Hypothalamus (tissue), 51 donors: ENCODE measurements around the gene SLC11A2.
"Not testable (repeated sequence)": the region's sequence is repeated elsewhere in the genome, so short reads cannot be mapped to it uniquely, and the experiment has no call there.

Experiments used
- DNase-seq, 51 donors: peaks; one replicate each; lab custom pipeline; 2025; lab: John Stamatoyannopoulos, UW

SLC11A2 gene

DNA sequence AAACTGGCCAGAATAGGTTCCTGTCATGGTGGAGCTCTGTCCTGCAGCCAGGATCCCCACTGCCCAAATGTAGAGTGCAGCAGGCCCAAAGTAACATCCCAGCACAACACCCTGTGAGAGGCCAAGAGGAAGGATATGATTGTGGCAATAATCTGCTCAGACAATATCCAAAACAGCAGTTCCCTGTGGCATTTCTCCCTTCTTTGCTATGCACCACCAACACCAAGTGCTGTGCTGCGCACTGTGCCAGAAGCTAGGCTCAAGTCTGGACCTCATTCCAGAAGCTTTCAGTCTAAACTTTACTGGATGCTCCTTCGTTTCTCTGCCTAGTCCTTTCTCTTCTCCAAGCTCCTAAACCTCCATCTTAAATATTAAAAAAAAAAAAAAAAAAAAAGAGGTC lies 33.4 kb downstream of the SLC11A2 start:
- DNase-seq = peak in 19 of 51 donors; percentile 1 to 42 (median 18)

DNA sequence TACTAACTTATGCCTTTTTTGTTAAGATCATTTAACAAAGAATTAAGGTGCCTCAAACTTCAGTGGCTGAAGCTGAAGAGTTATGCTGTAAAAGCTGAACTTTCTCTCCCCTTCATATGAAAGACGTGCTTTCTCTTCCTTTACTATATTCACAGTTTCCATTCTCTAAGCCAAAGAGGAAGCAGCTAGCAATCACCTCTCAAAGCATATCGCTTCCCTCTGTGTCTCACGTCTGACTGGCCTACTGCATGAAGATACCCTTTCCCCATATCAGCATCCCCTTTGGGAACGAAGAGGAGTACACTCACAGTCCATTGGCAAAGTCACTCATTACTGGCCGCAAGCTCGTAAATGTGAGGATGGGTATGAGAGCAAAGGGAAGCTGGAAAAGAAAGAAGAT lies 34.9 kb downstream of the SLC11A2 start:
- DNase-seq = no peak

DNA sequence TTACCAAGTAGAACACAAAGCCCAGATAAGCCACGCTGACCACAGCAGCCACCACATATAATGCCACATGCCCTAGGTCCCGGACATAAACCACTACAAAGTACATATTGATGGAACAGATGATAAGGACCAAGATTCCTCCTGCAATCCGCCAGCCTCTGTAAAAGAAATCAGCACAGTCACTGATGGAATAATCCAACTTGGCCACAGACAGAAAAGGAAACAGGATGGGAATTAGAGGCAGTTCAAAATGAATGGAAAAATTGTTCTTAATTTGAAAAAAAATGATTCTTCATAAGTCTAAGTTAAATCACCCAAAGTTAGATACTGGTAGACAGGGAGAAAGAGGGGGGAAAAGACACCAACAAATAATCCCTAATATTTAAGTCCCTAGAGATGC lies 35.4 kb downstream of the SLC11A2 start:
- DNase-seq = no peak

DNA sequence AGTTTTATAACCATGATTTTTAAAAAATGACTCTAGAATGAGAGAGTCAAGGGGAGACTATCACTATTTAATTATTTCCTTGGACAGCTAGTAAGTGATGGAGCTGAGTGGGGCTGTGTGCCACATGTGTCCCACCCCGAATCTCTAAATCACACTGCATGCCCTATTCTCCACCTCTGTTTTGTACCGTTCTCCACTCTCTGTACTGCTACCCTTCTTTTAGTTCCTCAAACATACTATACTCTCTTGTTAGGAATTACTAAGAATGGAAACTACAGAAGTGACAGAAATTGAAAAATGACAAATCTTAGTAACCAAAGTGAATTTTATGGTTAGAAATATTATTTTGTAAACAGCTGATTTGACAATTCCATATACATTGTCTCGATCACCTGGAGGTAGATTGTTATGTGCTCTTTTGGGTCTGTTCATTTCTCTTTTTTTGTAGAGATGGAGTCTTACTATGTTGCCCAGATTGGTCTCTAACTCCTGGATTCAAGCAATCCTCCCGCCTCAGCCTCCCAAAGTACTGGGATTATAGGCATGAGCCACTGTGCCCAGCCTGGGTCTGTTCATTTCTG lies 35.9 kb downstream of the SLC11A2 start:
- no peak for DNase-seq

DNA sequence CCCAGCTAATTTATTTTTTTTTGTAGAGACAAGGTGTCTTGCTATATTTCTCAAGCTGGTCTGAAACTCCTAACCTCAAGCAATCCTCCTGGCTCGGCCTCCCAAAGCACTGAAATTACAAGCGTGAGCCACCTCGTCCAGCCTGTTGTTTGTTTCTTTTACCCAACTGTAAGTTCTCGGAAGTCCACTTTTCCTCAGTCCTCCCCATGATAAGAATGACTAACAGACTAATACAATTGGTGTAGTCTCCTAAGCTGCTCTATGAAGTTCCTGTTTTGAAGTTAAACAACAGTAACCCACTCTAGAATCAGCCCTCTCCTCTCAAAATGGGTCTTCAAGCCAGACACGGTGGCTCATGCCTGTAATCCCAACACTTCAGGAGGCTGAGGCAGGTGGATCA lies 37.3 kb downstream of the SLC11A2 start:
- no peak for DNase-seq

DNA sequence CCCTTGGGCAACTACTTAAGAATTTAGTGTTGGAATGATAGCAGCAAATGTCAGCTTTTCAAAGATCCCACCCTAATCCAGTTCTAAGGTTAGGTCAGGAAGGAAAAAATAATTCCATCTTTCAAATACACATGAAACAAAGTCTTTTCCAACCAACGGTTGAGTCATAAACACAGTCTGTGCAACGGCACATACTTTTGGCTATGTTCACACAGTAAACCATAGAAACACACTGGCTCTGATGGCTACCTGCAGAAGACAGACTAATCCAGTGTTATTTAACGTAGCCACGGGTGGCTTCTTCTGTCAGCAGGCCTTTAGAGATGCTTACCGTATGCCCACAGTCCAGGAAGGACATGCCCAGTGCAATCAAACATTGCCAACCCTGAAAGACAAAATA lies 38.1 kb downstream of the SLC11A2 start:
- DNase-seq = no peak

DNA sequence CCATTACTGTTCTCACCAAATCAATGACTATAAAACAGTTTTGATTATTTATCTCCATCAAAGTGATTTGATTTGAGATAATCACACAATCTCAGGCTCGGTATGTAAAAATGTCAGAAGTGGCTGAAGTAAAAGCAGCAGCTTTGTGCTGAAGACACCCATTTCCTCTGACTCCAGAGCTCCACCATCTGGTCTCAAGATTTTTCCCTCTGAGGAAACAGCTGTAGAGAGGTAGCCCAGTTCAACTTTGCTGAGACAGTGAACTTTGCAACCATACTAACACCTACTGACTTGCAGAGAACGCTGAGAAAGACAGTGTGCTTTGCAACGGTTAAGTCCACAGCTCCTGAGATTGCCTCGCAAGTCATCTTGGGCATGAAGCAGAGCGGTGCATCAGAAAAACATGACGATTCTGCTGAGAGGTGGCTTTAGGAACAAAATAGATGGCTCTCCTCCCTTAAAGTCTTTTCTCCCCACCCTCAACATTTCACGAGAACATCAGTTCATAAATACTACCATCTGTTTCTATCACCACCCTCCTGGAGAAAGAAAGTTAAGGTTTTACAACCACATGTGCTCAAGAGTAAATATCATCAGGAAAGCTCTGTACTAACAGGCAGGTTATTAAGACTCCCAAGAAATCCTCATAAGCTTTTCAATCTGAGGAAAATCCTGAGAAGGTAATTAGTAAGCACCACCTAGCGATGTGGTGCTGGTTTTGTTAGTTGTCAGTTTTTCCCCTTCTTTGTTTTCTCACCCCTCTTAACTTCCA lies 39.0 kb downstream of the SLC11A2 start:
- peak in 22 of 51 donors; percentile 3 to 70 (median 28) for DNase-seq

DNA sequence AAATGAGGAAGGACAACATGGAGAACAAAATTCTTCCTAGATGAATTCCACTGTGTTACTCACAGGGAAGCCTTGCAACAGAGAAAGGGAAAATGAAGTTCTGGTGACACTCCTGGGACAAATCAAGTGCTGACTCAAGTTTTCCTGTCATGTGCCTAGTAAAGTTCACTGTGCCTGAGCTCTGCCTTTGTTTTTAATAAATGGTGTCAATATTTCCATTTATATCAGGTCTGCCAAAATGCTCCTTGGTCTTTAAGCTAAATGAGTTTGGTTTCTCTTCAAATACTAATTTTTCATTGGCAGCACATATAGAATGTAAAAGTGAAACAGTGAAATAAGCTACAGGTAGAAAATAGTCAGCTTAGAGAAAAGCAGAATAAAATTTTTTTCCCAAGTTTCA lies 40.9 kb downstream of the SLC11A2 start:
- DNase-seq = peak in 4 of 51 donors; percentile 1 to 36 (median 5)

DNA sequence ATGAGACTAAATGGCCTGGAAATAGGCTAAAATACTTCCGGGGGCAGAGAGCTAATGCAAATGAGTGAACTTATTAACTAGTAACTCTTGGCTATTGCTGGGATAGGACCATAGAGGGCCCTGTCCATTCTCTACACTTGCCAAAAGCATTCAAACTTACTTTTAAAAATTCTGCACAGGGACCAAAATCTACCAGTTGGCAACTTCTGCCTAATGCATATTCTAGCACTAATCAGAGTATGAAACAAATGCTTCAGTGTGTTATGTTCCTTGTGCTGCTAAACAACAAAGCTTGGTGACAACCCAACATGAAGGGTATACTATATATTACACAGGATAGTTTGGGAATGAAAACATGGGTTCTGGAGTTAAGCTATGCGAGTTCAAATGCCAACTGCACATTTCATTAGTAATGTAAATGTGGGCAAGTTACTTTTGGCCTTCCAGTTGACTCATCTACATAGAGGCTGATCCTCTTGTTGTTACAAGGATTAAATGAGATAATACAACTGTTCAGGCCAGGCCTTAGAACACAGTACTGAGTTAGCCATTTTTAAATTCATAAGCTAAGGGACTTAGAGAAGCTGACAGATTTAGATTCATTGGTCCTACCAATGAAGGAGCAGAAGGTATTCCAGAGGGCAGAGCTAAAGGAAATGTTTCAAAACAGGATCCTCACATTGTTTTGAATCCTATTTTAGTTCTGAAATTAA lies 41.4 kb downstream of the SLC11A2 start:
- DNase-seq = peak in 1 of 51 donors; percentile 36

DNA sequence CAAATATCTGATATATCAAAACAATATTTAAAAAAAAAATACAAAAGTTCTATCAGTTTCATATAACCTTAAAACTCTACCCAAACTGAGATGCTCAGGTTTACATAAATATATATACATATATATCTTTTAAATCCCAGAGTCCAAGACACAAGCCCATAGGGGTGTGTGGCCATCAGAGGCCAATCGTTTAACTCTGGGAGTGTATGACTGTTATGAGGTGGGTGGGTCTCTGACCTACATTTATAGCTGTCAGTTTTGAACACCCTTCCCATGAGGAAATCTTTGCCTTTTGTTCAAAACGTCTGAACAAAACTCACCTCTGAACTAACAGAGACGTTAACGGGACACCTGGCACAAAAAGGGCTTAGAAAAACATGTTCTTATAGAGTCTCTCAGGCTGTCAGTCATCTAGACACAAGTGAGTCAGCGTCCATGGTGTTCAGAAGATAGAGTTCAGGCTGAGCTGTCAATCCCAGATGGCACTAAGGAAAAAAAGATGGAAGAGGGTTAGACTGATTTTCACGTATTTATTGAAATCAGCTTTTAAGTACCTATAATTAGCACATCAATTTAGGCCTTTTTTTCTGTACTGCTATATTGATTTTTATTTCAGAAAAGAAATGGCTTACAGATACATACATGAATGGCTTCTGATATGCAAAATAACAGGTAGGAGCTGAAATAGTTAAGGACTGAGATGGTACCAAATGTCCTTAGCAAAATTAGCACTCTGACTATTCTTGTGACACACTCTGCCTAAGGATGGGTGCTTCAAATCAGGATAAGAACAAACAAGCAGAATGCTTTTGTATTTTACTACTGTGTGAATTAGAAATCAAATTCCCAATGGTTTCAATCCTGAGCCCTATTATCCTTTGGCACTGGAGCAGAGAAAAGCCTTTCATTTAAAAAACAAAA lies 44.6 kb downstream of the SLC11A2 start:
- no peak for DNase-seq

DNA sequence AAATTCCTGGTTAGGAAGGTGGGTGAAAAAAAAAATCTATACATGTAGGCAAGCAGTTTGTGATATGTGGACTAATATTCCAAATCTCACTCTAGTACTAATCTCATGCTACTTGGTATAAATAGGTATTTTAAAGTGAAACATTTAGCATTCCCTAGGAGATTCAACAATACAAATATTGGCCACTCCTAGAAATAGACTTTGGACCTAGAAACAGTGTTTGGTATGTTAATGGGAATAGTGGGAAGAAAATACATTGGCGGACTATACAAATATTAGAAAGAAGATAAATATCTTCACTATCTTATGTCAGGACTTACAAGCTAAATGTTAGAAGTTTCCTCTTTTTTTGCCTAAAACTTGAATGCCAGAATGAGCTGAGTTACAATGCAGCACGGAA lies 45.6 kb downstream of the SLC11A2 start:
- no peak for DNase-seq

DNA sequence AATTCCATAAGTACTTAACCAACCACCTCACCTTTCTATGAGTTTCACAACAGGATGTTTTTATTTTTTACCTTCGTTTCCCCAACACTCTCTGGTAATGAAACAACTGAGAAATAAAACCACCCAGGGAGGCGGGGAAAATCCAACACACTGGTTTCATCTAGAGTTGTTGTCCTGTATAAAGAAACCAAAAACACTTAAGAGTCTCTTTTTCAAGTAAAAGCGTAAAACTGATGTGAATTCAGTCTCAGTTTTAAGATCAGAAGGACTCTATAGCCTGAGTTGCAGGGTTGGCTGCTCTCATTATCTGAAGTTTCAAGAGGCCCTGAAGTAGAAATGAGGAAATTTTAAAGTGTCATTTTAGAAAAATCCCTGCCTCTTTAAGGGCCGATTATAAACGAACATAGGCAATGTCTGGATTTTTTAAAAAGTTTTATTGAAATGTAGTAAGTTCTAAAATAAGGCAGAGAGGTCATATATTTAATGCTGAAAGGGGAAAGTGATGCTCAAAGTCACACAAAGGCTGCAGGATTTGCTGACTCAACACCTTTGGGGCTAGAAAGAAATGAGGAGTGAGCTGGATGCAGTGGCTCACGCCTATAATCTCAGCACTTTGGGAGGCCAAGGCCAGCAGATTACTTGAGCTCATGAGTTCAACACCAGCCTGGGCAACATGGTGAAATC lies 46.7 kb downstream of the SLC11A2 start:
- DNase-seq = no peak

DNA sequence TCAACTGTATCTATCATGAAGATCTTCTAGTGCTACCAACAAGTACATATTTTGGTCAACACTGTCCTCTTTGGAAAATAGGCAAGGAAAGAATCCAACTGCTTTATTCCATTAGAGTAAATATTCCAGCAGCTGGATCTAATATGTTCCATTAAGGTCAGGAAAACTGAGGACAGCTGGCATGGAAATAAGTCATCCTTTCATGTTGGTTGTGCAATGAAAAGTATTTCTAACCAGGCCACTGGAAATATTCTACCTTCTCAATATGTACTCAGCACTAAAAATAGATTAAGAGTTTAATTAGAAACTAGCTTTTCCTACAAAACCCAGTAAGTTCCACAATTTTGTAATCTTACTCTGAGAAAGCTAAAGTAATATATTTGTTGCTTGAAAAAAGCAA lies 54.2 kb downstream of the SLC11A2 start:
- DNase-seq = no peak

DNA sequence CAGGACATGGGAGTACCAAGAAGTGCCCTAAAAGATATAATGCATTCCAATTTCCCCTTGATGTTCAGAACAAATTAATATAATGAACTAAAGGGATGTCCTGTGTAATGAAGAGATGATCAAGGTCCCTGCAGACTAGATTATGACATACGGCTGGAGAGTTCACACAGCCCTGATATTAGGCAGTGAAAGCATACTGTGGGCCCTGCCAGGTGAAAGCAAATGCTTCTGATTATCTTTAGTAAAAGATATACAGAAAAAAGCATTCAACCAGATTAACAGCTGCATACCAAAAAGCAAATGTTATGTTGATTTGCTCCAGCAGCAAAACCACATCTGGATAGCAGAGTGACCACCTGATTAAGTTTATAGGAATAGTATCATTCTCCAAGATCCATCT lies 61.8 kb downstream of the SLC11A2 start:
- no peak for DNase-seq

DNA sequence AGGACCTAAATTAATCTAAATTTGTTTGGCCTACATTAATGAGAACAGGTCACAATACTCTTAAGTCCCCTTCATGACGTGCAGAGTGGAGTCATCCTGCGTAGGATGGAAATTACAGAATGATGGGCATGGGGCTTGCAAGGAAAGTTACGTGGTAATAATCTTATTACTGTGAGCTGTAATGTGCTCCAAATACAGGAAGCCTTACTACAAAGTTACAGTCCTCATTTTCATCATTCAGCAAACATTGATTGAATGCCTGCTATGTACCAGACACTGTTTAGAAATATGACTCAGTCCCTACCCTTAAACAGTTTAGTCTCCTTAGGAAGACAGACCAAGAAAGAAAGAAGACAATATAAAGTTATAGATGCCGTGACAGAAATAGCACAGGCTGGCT lies 64.5 kb downstream of the SLC11A2 start:
- no peak for DNase-seq

DNA sequence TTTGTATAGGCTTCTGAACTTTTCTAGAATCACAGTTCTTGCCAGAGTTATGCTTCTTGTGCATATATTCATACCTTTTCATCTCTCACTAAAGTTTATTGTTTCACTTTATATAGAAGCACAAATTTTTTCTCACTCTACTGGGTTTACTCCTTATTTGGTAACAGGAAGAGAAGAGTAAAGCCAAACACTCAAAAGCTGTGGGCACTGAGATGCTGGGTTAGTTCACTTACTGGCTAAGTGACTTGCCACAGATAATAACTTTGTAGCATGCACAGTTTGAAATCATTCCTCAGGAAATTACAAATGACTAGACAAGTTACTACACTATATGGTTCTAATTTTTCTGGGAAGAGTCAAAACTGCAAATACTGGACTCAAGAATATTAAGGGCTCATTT lies 66.1 kb downstream of the SLC11A2 start:
- DNase-seq = no peak

DNA sequence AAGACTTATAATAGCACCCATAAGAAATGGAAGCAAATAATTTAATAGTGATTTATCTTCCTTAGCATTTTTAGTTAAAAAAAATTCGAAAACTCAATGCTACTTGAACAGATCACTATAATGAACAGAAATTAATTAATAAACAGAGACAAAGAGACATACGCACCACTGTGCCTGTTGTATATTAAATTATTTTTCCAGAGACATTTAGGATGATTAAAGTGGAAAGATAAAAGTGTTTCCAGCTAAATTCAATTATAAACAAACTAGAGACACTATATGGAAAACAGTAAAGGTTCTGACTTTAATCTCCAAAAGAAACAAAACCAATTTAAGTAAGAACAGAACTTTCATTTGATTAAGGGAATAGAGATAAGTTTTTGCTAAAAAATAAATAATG lies 70.5 kb downstream of the SLC11A2 start:
- no peak for DNase-seq

DNA sequence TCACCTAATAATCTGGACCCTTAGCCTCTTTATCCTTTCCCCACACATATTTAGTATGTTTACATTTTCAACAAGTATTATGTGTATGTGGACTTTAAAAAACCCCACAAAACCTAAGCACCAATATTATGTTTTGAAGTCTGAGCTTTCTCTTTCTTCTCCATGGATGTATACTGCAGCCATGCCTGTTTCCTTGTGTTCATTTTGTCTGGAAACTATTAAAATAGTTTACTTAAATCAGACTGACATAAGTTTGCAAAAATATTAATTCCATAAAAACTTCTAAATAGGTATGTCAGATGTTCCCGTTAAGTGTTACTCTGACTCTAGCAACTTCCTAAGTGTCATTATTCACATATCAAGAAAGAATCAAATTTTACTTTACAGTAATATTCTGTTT lies 70.9 kb downstream of the SLC11A2 start:
- no peak for DNase-seq

DNA sequence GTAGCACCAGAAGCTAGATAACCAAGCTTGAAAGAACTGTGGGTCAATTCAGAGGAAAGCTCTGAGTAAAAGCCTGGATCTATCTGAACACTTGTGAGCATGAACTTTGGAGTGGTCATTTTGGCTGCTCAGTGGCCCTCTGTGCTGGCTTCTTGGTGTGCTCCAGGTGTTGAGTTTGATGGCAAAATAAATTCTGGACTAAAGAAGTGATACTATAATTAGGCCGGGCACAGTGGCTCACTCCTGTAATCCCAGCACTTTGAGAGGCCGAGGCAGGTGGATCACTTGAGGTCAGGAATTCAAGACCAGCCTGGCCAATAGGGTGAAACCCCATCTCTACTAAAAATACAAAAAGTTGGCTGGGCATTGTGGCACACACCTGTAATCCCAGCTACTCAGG lies 71.4 kb downstream of the SLC11A2 start:
- DNase-seq = not testable (repeated sequence)

DNA sequence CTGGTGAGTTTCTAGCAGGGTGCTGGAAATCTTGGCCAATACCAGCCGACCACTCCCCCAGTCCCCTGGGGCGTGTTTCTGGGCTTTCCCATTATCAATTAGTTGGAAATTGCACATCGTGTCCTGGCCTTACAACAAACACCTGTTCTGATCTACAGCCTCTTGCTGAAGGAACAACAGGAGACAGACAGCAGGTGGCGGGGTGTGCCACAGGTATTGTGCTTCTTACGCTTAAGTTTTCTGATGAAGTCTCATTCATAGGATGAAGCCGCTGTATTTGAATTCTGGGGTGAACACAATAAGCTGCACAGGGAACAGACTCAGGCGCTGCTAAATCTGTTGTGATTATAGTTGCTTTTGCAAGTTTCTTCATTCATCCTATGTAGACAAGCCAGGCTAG lies 73.1 kb downstream of the SLC11A2 start:
- no peak for DNase-seq
